Raji (cell line): ENCODE data around the gene MC5R.

Experiments used
- POLR2A ChIP-seq: IDR thresholded peaks from 2 replicates; pipeline ENCODE4 v1.6.1; 2011; ENCODE audit warnings: low read depth, low read length, control low read depth; ENCODE audit not compliant: insufficient read depth

MC5R gene

GRCh38 chr18:13813271-13813849 is 10.6 kb upstream of the MC5R start:
- no peak for TF ChIP-seq POLR2A

DNA sequence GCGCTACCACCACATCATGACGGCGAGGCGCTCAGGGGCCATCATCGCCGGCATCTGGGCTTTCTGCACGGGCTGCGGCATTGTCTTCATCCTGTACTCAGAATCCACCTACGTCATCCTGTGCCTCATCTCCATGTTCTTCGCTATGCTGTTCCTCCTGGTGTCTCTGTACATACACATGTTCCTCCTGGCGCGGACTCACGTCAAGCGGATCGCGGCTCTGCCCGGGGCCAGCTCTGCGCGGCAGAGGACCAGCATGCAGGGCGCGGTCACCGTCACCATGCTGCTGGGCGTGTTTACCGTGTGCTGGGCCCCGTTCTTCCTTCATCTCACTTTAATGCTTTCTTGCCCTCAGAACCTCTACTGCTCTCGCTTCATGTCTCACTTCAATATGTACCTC is 2.3 kb downstream of the MC5R start:
- no peak for TF ChIP-seq POLR2A

- no peak for TF ChIP-seq POLR2A
These were observed 8.0 kb downstream of the MC5R start for GRCh38 chr18:13831864-13832508.

- TF ChIP-seq POLR2A, result no peak
These were observed 10.6 kb downstream of the MC5R start for GRCh38 chr18:13834496-13835015.

DNA sequence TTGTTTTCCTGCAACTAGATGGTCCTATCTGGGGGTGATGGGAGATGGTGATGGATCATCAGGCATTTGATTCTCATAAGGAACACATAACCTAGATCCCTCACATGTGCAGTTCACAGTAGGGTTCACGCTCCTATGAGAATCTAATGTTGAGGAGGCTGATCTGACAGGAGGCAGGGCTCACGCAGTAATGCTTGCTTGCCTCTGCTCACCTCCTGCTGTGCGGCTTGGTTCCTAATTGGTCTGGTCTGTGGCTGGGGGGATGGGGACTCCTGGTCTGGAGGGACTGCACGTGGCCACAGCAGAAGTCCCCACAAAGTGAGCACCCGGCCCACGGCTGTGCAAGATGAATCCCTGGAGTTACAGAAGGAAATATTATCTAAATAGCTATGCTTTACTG is 11.3 kb downstream of the MC5R start:
- no peak for TF ChIP-seq POLR2A

GRCh38 chr18:13836559-13836958 is 12.6 kb downstream of the MC5R start:
- TF ChIP-seq POLR2A, result no peak

DNA sequence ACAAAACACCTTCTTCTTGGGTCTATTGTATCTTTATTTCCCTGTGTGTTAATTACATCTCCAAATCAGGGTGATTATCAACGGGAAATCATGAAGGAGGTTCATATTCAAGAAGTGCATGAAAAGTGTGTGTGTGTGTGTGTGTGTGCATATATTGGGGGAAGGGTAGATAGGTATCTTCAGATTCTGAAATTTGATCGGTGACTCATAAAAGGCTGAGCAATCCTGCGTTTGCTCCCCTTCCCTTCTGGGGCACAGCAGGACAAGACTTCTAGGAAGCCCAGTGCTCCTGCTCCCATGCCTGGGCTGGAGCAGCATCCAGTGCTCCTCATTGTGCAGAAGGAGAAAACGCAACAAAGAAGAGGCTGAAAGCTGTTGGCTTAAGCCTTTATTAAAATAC is 25.8 kb downstream of the MC5R start:
- no peak for TF ChIP-seq POLR2A

DNA sequence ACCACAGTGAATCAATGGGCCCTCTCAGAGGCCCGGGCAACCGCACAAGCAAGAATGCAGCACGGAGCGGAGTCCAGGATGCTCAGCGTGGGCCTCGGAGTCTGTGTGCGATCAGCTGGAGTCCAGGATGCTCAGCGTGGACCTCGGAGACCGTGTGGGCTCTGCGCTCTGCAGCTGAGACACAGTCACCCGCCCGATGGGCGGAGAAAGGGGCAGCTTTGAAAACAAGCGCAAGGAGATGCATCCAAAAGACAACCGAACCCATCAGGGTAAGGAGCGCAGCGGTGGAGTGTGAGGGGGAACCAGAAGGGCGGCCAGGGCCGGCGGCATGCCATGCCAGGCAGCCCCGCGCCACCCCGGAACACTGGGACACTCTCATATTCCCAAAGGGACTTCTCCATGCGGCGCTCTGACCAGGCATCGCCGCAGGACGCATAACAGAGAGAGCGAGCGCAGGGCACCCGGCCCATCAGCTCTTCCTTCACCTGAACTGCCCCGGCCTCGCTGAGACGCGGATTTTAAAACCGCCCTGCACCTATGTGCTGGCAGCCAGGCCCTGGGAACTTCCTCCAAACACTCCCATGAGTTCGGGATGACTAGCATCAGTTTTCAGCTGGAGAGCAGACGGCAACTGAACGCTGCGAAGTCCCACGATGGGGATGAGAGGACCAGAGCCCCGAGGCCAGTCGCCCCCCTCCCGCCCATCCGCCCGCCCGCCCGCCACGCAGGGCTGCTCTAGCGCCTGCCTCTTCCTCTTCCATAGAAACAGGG is 44.7 kb downstream of the MC5R start:
- TF ChIP-seq POLR2A, result no peak

- no peak for TF ChIP-seq POLR2A
These were observed 47.8 kb downstream of the MC5R start for GRCh38 chr18:13871701-13872100.

DNA sequence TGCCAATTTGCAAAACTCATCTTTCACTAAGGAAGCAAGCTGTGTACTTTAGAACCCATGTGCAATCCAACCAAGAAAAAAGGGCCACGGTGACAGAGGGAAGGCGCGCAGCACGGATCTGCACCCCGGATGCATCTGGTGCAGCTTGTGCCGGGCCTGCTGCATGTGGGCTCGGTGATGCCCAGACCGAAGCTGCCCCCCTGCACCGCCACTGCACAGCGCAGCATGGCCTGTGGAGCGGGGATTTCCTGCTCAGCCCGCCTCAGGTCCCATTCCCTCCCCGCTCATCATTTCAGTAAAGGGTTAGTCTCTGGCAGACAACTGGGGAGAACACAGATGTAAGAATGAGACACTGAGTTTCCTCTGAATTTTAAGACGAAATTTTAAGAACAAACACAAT is 48.4 kb downstream of the MC5R start:
- no peak for TF ChIP-seq POLR2A

- no peak for TF ChIP-seq POLR2A
These were observed 49.0 kb downstream of the MC5R start for GRCh38 chr18:13872932-13873331.

- no peak for TF ChIP-seq POLR2A
These were observed 50.6 kb downstream of the MC5R start for GRCh38 chr18:13874558-13874957.
